HG02610 (cell line): ENCODE measurements around the gene TAOK3.
"Not testable (repeated sequence)": the region's sequence is repeated elsewhere in the genome, so short reads cannot be mapped to it uniquely, and the experiment has no call there.

Source experiments
- ATAC-seq: cut with Tn5 transposase; IDR thresholded peaks from one replicate; pipeline ENCODE4 v1.9.1; 2021; ENCODE audit warnings: mild to moderate bottlenecking, moderate library complexity; ENCODE audit not compliant: unreplicated experiment

TAOK3 gene

GRCh38 chr12:118374126-118374725 lies 1.5 kb upstream of the TAOK3 start:
- no peak for ATAC-seq

GRCh38 chr12:118373616-118374015 lies 909 bp upstream of the TAOK3 start:
- no peak for ATAC-seq

GRCh38 chr12:118371321-118372282 lies 1.1 kb downstream of the TAOK3 start:
- ATAC-seq, result no peak

DNA sequence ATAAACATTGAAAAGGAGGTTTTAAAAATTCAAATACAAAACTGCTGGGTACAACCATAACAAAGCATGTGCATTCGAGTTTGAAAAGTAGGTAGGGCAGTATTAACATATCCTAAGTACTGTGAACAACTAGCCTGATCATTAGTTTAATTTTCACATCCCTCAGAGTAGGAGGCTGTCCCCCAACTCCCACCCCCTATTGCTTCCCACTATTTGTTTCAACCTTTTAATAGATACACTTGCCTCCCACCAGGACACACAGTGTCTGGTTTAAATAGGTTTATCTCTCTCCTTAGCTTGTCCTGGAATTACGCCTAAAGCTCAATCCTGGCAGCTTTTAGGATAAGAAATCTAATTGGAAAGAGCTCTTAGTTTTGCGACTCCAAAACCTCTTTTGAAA lies 2.1 kb downstream of the TAOK3 start:
- no peak for ATAC-seq

DNA sequence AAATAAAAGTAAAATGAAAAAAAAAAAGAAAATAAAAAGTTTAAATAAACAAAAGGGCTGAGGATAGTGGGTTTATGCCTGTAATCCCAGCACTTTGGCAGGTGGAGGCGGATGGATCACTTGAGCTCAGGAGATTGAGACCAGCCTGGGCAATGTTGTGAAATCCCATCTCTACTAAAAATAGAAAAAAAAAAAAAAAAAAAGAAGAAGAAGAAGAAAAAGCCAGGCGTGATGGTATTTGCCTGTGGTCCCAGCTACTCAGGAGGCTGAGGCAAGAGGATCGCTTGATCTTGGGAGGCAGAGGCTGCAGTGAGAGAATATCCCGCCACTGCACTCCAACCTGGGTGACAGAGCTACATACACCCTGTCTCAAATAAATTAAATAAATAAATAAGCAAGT lies 3.9 kb downstream of the TAOK3 start:
- no peak for ATAC-seq

- no peak for ATAC-seq
Measured at GRCh38 chr12:118361889-118362288, 10.8 kb downstream of the TAOK3 start.

GRCh38 chr12:118361092-118361404 lies 11.7 kb downstream of the TAOK3 start:
- no peak for ATAC-seq

DNA sequence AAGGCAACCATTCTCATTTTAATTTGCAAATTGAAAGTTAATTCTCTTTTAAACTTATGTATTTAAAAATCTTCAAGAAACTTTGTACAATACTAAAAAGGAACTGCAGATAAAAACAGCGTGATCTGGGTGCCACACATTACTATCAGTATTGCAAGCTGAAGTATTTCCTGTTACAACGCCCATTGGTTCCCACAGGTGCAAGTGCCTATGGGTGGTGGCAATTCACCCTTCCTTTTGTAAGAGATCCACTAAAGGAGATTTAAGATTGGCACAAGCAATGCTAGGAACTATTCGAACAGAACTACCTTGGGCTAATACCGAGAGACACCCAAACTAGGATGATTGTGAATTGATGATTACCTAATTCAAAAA lies 13.2 kb downstream of the TAOK3 start:
- no peak for ATAC-seq

DNA sequence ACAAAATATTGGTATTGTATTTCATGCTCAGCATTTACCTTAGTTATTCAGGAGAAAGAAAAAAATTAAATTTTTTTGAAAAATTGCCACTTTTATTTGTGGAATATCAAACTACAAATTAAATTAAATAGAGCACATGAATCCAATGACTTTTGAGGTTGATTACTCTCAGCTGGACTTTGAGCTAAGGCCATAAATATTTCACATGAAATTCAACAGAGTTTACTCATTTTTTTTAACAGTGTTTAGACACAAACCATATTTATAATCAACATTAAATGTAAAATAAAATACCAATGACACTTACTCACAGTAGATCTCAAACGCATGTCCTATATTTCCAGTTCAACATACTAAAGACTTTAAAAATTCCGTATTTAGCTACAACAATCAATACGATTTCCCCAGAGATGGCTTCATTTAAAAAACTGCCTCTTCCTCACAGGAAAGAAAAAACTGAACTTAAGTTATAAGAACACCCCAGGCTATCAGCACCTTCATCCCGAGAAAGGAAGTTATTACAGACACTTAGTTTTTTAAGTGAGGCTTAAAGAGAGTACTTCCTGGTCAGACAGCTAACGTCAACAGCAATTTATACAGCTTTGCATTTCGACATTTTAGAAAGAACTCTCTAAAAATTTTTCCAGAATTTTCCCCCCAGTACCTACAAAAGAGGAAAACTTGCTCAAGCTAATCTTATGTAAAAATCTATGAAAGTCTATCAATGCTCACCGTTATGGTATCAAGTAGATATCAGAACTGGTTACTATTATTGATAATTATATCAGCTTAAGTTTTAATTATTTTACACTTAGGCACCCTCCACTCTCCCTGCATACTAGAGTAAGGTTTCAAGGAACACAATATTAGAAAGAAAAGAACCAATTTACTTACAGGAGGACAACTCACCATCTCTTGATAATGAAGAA lies 13.8 kb downstream of the TAOK3 start:
- ATAC-seq, result peak; percentile 36

DNA sequence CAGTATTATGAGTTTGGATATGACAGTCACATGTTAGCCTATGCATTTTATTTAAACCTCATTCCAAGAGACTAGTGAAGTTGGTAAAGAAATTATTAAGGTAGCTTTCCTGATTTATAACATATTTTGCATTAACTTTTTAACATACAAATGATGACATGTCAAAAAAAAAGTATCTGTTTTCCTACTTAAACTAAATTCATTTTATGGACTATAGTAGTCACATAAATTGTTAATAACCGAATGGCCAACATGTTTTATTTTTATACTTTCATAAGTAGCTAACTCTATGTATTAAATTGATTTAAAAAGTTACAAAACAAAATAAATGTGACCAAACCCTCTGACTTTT lies 14.7 kb downstream of the TAOK3 start:
- no peak for ATAC-seq

DNA sequence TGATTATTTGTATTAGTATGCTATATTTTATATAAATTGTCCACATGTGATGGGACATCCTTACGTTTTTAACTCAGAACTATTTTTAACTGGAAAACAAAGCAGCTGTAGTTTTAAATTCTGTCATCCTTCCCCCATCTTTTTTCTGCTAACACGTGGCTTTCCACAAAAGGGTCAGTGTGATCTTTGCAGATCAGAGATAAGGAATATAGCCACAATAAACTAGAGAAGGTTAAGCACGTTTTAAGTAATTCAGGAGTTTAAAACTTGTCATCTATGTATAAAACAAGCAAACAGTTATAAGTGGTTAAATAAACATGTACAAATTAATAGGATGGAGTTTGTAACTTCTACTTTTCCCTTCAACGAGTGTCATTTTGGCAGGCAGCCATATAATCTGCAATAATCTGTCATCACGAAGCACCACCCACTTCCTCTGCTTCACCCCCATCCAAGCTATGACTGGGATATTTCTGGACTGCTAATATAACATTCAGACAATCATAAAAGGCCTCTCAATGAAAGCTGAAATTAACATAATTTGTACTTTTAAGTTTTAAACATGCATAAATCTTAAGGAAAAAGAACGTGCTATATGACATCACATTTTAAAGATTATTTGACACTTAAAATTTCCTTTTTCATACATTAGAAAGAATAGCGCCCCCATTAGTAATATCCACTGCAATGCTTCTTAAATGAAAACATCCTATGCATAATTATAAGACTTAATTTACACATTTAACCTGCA lies 15.3 kb downstream of the TAOK3 start:
- ATAC-seq, result peak; percentile 45

DNA sequence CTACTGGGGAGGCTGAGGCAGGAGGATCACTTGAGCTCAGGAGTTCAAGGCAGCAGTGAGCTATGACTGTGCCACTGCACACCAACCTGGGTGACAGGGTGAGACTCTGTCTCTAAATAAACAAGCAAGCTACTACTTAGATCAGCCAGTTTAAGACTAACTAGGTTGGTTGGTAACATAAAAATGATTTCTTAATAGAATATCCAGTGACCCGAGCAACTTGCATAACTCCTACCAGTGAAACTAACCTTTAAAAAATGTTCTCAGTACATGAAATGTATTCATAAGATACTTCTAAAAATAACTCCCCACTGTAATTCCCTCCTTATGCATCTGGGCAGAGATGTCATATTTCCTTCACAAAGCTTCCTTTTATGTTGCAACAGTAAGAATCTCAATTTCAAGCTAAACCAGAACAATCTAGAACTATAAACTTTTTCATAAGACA lies 15.9 kb downstream of the TAOK3 start:
- peak; percentile 30 for ATAC-seq

- ATAC-seq, result no peak
Measured at GRCh38 chr12:118355843-118356242, 16.9 kb downstream of the TAOK3 start.

DNA sequence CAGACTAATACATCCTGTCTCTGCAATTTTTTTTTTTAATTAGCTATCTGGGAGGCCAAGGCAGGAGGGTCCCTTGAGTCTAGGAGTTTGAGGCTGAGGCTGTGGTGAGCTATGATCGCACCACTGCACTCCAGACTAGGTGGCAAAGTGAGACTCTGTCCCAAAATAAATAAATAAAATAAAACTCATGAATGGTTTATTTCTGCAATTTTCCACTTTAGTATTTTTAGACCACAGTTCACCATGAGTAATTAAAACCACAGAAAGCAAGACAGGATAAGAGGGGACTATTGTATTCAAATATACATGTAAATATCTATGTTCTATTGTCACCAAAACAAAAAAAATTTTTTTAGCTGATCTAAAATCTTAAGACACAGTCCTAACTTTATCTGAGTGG lies 17.8 kb downstream of the TAOK3 start:
- ATAC-seq, result no peak

DNA sequence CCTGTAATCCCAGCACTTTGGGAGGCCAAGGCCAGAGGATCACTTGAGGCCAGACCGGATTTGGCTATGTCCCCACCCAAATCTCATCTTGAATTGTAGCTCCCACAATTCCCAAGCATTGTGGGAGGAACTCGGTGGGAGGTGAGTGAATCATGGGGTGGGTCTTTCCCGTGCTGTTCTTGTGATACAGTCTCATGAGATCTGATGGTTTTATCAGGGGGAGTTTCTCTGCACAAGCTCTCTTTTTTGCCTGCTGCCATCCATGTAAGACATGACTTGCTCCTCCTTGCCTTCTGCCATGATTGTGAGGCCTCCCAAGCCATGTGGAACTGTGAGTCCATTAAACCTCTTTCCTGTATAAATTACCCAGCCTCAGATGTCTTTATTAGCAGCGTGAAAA lies 18.2 kb downstream of the TAOK3 start:
- ATAC-seq, result not testable (repeated sequence)

- no peak for ATAC-seq
Measured at GRCh38 chr12:118353721-118354120, 19.0 kb downstream of the TAOK3 start.

DNA sequence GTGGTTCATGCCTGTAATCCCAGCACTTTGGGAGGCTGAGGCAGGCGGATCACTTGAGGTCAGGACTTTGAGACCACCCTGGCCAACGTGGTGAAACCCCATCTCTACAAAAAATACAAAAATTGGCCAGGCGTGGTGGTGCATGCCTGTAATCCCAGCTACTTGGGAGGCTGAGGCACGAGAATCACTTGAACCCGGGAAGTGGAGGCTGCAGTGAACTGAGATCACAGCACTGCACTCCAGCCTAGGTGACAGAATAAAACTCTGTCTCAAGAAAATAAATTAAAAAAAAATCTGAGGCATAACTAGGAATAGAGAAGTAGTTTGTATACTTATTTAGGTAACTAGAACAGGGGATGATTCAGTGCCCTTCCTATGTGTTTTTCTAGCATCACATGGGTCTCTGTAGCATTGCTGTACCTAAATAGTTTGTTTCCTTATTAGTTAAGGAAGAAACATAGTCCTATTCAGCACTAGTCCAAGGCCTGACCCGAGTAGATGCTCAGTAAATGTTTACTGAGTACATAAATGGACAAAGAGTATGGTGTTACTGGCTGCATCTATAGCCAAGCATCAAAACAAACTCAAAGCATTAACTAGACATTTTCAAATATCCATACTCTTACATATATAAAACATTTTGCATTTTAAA lies 21.7 kb downstream of the TAOK3 start:
- no peak for ATAC-seq

GRCh38 chr12:118347916-118348315 lies 24.8 kb downstream of the TAOK3 start:
- ATAC-seq, result no peak

DNA sequence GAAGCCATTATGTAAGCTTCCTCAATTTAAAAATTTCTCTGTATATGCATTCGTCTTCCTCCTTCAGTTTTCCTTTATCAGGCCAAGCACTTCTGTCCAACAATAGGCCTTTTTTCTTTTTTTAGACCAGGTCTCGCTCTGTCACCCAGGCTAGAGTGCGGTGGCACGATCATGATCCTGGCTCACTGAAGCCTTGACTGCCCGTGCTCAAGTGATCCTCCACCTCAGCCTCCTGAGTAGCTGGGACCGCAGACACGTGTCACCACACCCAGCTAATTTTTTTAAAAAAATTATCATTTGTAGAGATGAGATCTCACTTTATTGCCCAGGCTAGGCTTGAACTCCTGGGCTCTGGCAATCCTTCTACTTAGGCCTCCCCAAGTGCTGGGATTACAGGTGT lies 25.8 kb downstream of the TAOK3 start:
- ATAC-seq, result peak; percentile 73

DNA sequence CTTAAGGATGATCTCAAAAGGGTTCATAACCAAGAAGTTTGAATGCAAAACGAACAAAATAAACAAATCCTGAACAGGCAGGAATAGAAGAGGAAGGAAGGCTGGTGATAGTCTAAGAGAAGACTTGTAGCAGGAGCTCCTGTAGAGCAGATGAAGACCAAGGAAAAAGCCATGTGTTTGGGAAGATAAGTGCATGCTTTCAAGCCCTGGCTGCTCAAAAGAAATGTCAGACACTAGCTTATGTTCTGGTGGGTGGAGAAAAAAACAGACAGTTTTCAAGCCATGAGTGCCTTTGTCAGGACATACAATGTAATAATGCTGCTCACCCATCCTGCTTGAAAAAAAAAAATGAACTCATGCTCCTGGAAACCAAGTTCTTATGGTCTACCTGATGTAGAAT lies 27.4 kb downstream of the TAOK3 start:
- ATAC-seq, result no peak
